Immature natural killer cell (primary cell): ENCODE data around the gene B4GALNT1. TPM values are rescaled to one million over a fixed set of nuclear protein-coding genes. Genes with fewer than 3 reads are reported as not detected.

ENCODE experiments used
- DNase-seq, 3 donors: peaks; one replicate each; pipeline ENCODE4 v3.0.0; 2022; ENCODE audit warnings: mixed read lengths in 1 of 3
- H3K27ac Mint-ChIP-seq, 6 donors: one replicate each; pipeline ENCODE4 v1.8.0; 2020; ENCODE audit warnings: mixed read lengths in 6 of 6, mild to moderate bottlenecking in 5 of 6, inconsistent platforms in 4 of 6, moderate library complexity in 3 of 6
- H3K27me3 Mint-ChIP-seq, 3 donors: one replicate each; pipeline ENCODE4 v1.8.0; 2020 to 2021; ENCODE audit warnings: low read depth in 3 of 3, mild to moderate bottlenecking in 3 of 3, mixed read lengths in 3 of 3, moderate library complexity in 3 of 3, inconsistent platforms in 1 of 3
- H3K36me3 Mint-ChIP-seq, 3 donors: one replicate each; pipeline ENCODE4 v1.8.0; 2020; ENCODE audit warnings: mixed read lengths in 3 of 3, inconsistent platforms in 2 of 3, mild to moderate bottlenecking in 2 of 3
- H3K4me1 Mint-ChIP-seq, 2 donors: one replicate each; pipeline ENCODE4 v1.8.0; 2020; ENCODE audit warnings: inconsistent platforms in 2 of 2, mild to moderate bottlenecking in 2 of 2, mixed read lengths in 2 of 2, moderate library complexity in 1 of 2
- H3K4me3 Mint-ChIP-seq, 5 donors: one replicate each; pipeline ENCODE4 v1.8.0; 2020; ENCODE audit warnings: mild to moderate bottlenecking in 5 of 5, mixed read lengths in 5 of 5, inconsistent platforms in 3 of 5, moderate library complexity in 3 of 5
- H3K9me3 Mint-ChIP-seq, 6 donors: one replicate each; pipeline ENCODE4 v1.8.0; 2020; ENCODE audit warnings: mild to moderate bottlenecking in 6 of 6, mixed read lengths in 6 of 6, inconsistent platforms in 4 of 6, moderate library complexity in 3 of 6
- polyA plus RNA-seq, 3 donors: library from polyadenylated mRNA; unstranded; fragments of 300-500 nt; fragmentation: Illumina TruSeq; gene quantifications; one replicate each; pipeline ENCODE4 v1.2.3, GENCODE V29; 2021

B4GALNT1 gene
- polyA plus RNA-seq, 3 donors from 2014 or later = not detected

- Mint-ChIP-seq H3K27ac (no peak overlapping the region), H3K27me3 (peaks cover 2 to 10% (median 2%) of the 10 kb centered on the region in 3 donors), H3K4me1 (peaks cover under 1 to 2% of the 10 kb centered on the region in 2 donors), H3K9me3 (no peaks in the 10 kb centered on the region), H3K36me3 (no peaks in the 10 kb centered on the region), H3K4me3 (no peak overlapping the region)
- no peak for DNase-seq
Measured at GRCh38 chr12:57577981-57578758, 54.8 kb downstream of the B4GALNT1 start.

- no peaks in the 10 kb centered on the region for H3K36me3 Mint-ChIP-seq
- no peaks in the 10 kb centered on the region for H3K4me1 Mint-ChIP-seq
- DNase-seq = no peak
- no peak overlapping the region for H3K27ac Mint-ChIP-seq
- H3K4me3 Mint-ChIP-seq = no peak overlapping the region
- H3K27me3 Mint-ChIP-seq = peaks cover 2 to 11% (median 2%) of the 10 kb centered on the region in 3 donors
- no peaks in the 10 kb centered on the region for H3K9me3 Mint-ChIP-seq
Measured at GRCh38 chr12:57576613-57577160, 56.3 kb downstream of the B4GALNT1 start.

Other genes starting within 250 kb of the B4GALNT1 start
- 10 to 100 TPM in 1 of 3 donors, 1 to 10 TPM in 1, under 1 TPM in 1; 0.12 to 19.0 (median 3.3) TPM for gene R3HDM2, start 202.2 kb downstream of the B4GALNT1 start, polyA plus RNA-seq
- gene INHBC, start 198.4 kb downstream of the B4GALNT1 start, polyA plus RNA-seq = under 1 TPM in 1 of 3 donors, not detected in 2; 0.15 TPM
- gene INHBE, start 177.9 kb downstream of the B4GALNT1 start, polyA plus RNA-seq = not detected
- gene GLI1, start 173.4 kb downstream of the B4GALNT1 start, polyA plus RNA-seq = under 1 TPM in 2 of 3 donors, not detected in 1; 0.33 to 0.40 TPM
- 100 to 1,000 TPM; 148 to 294 (median 163) TPM for gene ARHGAP9, start 153.3 kb downstream of the B4GALNT1 start, polyA plus RNA-seq
- 100 to 1,000 TPM; 100 to 158 (median 114) TPM for gene MARS1, start 145.1 kb downstream of the B4GALNT1 start, polyA plus RNA-seq
- 10 to 100 TPM; 22.8 to 38.8 (median 29.4) TPM for gene DDIT3, start 112.7 kb downstream of the B4GALNT1 start, polyA plus RNA-seq
- gene MBD6, start 110.4 kb downstream of the B4GALNT1 start, polyA plus RNA-seq = 1 to 10 TPM; 1.8 to 5.5 (median 2.7) TPM
- 10 to 100 TPM; 90.2 to 99.0 (median 93.8) TPM for gene DCTN2, start 86.0 kb downstream of the B4GALNT1 start, polyA plus RNA-seq
- gene KIF5A, start 83.2 kb downstream of the B4GALNT1 start, polyA plus RNA-seq = not detected
- 10 to 100 TPM; 33.0 to 61.8 (median 54.1) TPM for gene PIP4K2C, start 42.0 kb downstream of the B4GALNT1 start, polyA plus RNA-seq
- 10 to 100 TPM in 1 of 3 donors, 1 to 10 TPM in 2; 8.1 to 20.2 (median 9.5) TPM for gene DTX3, start 28.4 kb downstream of the B4GALNT1 start, polyA plus RNA-seq
- gene ARHGEF25, start 21.8 kb downstream of the B4GALNT1 start, polyA plus RNA-seq = under 1 TPM in 1 of 3 donors, not detected in 2; 0.27 TPM
- gene OS9, start 60.9 kb upstream of the B4GALNT1 start, polyA plus RNA-seq = 100 to 1,000 TPM in 1 of 3 donors, 10 to 100 TPM in 2; 54.2 to 111 (median 59.5) TPM
- 10 to 100 TPM in 1 of 3 donors, 1 to 10 TPM in 2; 1.4 to 10.5 (median 3.2) TPM for gene AGAP2, start 105.5 kb upstream of the B4GALNT1 start, polyA plus RNA-seq
- gene TSPAN31, start 111.8 kb upstream of the B4GALNT1 start, polyA plus RNA-seq = 100 to 1,000 TPM in 1 of 3 donors, 10 to 100 TPM in 2; 62.1 to 103 (median 72.6) TPM
- gene CDK4, start 119.1 kb upstream of the B4GALNT1 start, polyA plus RNA-seq = 100 to 1,000 TPM in 1 of 3 donors, 10 to 100 TPM in 2; 68.7 to 133 (median 75.6) TPM
- gene MARCHF9, start 121.9 kb upstream of the B4GALNT1 start, polyA plus RNA-seq = 1 to 10 TPM; 1.7 to 4.4 (median 3.7) TPM
- not detected for gene CYP27B1, start 133.9 kb upstream of the B4GALNT1 start, polyA plus RNA-seq
- 10 to 100 TPM in 1 of 3 donors, 1 to 10 TPM in 2; 3.5 to 11.8 (median 6.7) TPM for gene METTL1, start 138.9 kb upstream of the B4GALNT1 start, polyA plus RNA-seq
- gene EEF1AKMT3, start 139.4 kb upstream of the B4GALNT1 start, polyA plus RNA-seq = 1 to 10 TPM; 1.3 to 3.4 (median 2.8) TPM
- 10 to 100 TPM; 22.2 to 38.6 (median 23.4) TPM for gene TSFM, start 149.6 kb upstream of the B4GALNT1 start, polyA plus RNA-seq
- under 1 TPM in 2 of 3 donors, not detected in 1; 0.40 to 0.95 TPM for gene AVIL, start 185.5 kb upstream of the B4GALNT1 start, polyA plus RNA-seq
- gene CTDSP2, start 213.5 kb upstream of the B4GALNT1 start, polyA plus RNA-seq = 10 to 100 TPM; 30.6 to 51.8 (median 36.5) TPM